HepG2 (cell line): ENCODE measurements around the gene HDDC3. TPM values are rescaled to one million over a fixed set of nuclear protein-coding genes. Genes with fewer than 3 reads are reported as not detected.

Source experiments
- ARNT2 ChIP-seq: sonication (generic); formaldehyde crosslinking; IDR thresholded peaks from 2 replicates; pipeline ENCODE4 v1.8.0; 2022; ENCODE audit warnings: mild to moderate bottlenecking, low read depth, missing genetic modification reagents, moderate library complexity
- BCLAF1 ChIP-seq: fragments of 450-650 bp; IDR thresholded peaks from 2 replicates; pipeline ENCODE4 v1.6.1; 2017; ENCODE audit warnings: mild to moderate bottlenecking
- CSRNP1 ChIP-seq: sonication (generic); formaldehyde crosslinking; IDR thresholded peaks from 2 replicates; pipeline ENCODE4 v1.8.1; 2023; ENCODE audit warnings: mild to moderate bottlenecking, missing genetic modification reagents
- JUND ChIP-seq: sonication (generic); formaldehyde crosslinking; IDR thresholded peaks from 2 replicates; pipeline ENCODE4 v1.8.0; 2022; ENCODE audit warnings: mild to moderate bottlenecking, missing genetic modification reagents
- POLR2AphosphoS5 ChIP-seq: IDR thresholded peaks from 2 replicates; pipeline ENCODE4 v1.6.1; 2012; ENCODE audit warnings: low read depth, low read length
- RAD21 ChIP-seq: fragments of 450-650 bp; formaldehyde crosslinking; IDR thresholded peaks from 2 replicates; pipeline ENCODE4 v1.5.0; 2020; ENCODE audit warnings: mild to moderate bottlenecking
- THAP8 ChIP-seq: sonication (generic); formaldehyde crosslinking; IDR thresholded peaks from 2 replicates; pipeline ENCODE4 v1.5.1; 2020; ENCODE audit warnings: missing genetic modification reagents, mild to moderate bottlenecking, borderline replicate concordance
- TP53 ChIP-seq: sonication (generic); formaldehyde crosslinking; conservative IDR thresholded peaks from 2 replicates; pipeline ENCODE4 v1.4.0; 2020; ENCODE audit warnings: missing genetic modification reagents
- YY1 ChIP-seq: IDR thresholded peaks from 2 replicates; pipeline ENCODE4 v1.6.1; 2011; ENCODE audit warnings: low read length, low read depth, moderate library complexity, mild to moderate bottlenecking; ENCODE audit not compliant: insufficient read depth, insufficient replicate concordance
- ZBTB37 ChIP-seq: sonication (generic); formaldehyde crosslinking; IDR thresholded peaks from 2 replicates; pipeline ENCODE4 v1.4.0; 2020; ENCODE audit warnings: mild to moderate bottlenecking, missing genetic modification reagents
- ZC3H4 ChIP-seq: sonication (generic); formaldehyde crosslinking; IDR thresholded peaks from 2 replicates; pipeline ENCODE4 v1.4.0; 2020; ENCODE audit warnings: missing genetic modification reagents, borderline replicate concordance
- ZFP91 ChIP-seq: sonication (generic); formaldehyde crosslinking; IDR thresholded peaks from 2 replicates; pipeline ENCODE4 v1.9.0; 2022; ENCODE audit warnings: missing genetic modification reagents, mild to moderate bottlenecking, borderline replicate concordance
- ZNF513 ChIP-seq: sonication (generic); formaldehyde crosslinking; conservative IDR thresholded peaks from 2 replicates; pipeline ENCODE4 v1.5.0; 2020; ENCODE audit warnings: missing genetic modification reagents
- ZNF777 ChIP-seq: sonication (generic); formaldehyde crosslinking; IDR thresholded peaks from 2 replicates; pipeline ENCODE4 v1.4.0; 2020; ENCODE audit warnings: missing genetic modification reagents
- ZUFSP ChIP-seq: sonication (generic); formaldehyde crosslinking; IDR thresholded peaks from 2 replicates; pipeline ENCODE4 v1.9.0; 2021; ENCODE audit warnings: missing genetic modification reagents, mild to moderate bottlenecking, borderline replicate concordance
- polyA plus RNA-seq, 8 experiments: library from polyadenylated mRNA; depleted of rRNA in 3 of 8; stranded (reverse) in 7 of 8; unstranded in 1 of 8; fragments of >200 nt; fragmentation: Illumina TruSeq in 4 of 8; extraction: Trizol in 4 of 8; gene quantifications; 2 replicates each; pipeline versions ENCODE4 v1.2.1 to v1.2.3, GENCODE V29; 2011 to 2016; ENCODE audit warnings: low read depth in 4 of 8, missing spikeins in 1 of 8, mixed read lengths in 1 of 8; ENCODE audit not compliant: insufficient read depth in 1 of 8
- total RNA-seq, 5 experiments: library from RNA; depleted of rRNA; stranded (reverse); fragments of >200 nt; fragmentation: Illumina TruSeq; extraction: Trizol; gene quantifications; 2 replicates each; pipeline ENCODE4 v1.2.3, GENCODE V29; 2016; ENCODE audit warnings: low read depth in 1 of 5

Gene HDDC3
- total and polyA plus RNA-seq, 2 of the 13 experiments (the other 11 are each of a cell fraction or from before 2014, with no cell fraction given): 18.7 to 28.3 TPM

- TF ChIP-seq CSRNP1 (CRISPR knock-in tag) (no peak; the same call in 1 of the 2 replicates), JUND (no peak), ZNF513 (CRISPR knock-in tag) (no peak), ZFP91 (CRISPR knock-in tag) (peak; percentile 87), ZUFSP (CRISPR knock-in tag) (no peak), ZC3H4 (CRISPR knock-in tag) (no peak), THAP8 (CRISPR knock-in tag) (0 out of 2 replicates have a peak, but pooled peaks have one; percentile 62), ZNF777 (CRISPR knock-in tag) (peak; percentile 55), ZBTB37 (CRISPR knock-in tag) (no peak), RAD21 (CRISPR knock-in tag) (peak; percentile 52; the same call in 1 of the 2 replicates), TP53 (CRISPR knock-in tag) (peak; percentile 62; the same call in 1 of the 2 replicates), ARNT2 (CRISPR knock-in tag) (peak; percentile 48; the same call in 1 of the 2 replicates), BCLAF1 (no peak), POLR2AphosphoS5 (peak; percentile 72), YY1 (peak; percentile 77)
Observed at GRCh38 chr15:90931828-90932659, at the start of gene HDDC3 (continued).
